ENCODE results near the gene CFAP90. TPM values are rescaled to one million over a fixed set of nuclear protein-coding genes. Genes with fewer than 3 reads are reported as not detected.

CFAP90 gene
- total RNA-seq, 1 donor from 2014 or later = not detected

GRCh38 chr5:7789567-7789966 lies 61.4 kb downstream of the CFAP90 start:
- H3K4me3 ChIP-seq (ENCODE audit: low read depth, low read length) = no peak overlapping the region
- DNase-seq (ENCODE audit: low read depth) = no peak
- TF ChIP-seq, protein P1, sequence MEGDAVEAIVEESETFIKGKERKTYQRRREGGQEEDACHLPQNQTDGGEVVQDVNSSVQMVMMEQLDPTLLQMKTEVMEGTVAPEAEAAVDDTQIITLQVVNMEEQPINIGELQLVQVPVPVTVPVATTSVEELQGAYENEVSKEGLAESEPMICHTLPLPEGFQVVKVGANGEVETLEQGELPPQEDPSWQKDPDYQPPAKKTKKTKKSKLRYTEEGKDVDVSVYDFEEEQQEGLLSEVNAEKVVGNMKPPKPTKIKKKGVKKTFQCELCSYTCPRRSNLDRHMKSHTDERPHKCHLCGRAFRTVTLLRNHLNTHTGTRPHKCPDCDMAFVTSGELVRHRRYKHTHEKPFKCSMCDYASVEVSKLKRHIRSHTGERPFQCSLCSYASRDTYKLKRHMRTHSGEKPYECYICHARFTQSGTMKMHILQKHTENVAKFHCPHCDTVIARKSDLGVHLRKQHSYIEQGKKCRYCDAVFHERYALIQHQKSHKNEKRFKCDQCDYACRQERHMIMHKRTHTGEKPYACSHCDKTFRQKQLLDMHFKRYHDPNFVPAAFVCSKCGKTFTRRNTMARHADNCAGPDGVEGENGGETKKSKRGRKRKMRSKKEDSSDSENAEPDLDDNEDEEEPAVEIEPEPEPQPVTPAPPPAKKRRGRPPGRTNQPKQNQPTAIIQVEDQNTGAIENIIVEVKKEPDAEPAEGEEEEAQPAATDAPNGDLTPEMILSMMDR (conservative IDR thresholded peaks at IDR 0.05; ENCODE audit: low read depth, low read length) = no peak

DNA sequence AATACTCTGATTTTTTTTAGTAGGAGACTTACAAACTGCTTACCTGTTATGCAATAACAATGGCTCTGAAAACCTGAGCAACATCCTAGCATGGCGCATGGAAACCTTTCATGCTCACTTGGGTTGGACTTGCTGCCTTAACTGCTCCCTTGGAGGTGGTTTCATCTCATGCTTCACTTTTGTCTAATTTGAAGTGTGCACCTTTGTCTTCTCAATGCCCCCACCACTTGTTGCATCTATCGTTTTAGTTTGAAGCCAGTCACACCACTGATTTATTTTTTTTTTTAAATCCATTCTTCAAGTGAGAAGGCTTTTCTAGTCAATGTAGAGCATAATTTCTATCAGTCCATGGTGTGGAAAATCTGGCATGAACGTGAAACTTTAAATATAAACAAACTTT lies 63.2 kb downstream of the CFAP90 start:
- TF ChIP-seq, protein P1 (conservative IDR thresholded peaks at IDR 0.05; ENCODE audit: low read depth, low read length) = no peak
- no peak for DNase-seq (ENCODE audit: low read depth)
- H3K4me3 ChIP-seq (ENCODE audit: low read depth, low read length) = no peak overlapping the region

- no peak overlapping the region for H3K4me3 ChIP-seq (ENCODE audit: low read depth, low read length)
- TF ChIP-seq, protein P1 (conservative IDR thresholded peaks at IDR 0.05; ENCODE audit: low read depth, low read length) = no peak
- no peak for DNase-seq (ENCODE audit: low read depth)
Measured at GRCh38 chr5:7784683-7785380, 66.1 kb downstream of the CFAP90 start.

DNA sequence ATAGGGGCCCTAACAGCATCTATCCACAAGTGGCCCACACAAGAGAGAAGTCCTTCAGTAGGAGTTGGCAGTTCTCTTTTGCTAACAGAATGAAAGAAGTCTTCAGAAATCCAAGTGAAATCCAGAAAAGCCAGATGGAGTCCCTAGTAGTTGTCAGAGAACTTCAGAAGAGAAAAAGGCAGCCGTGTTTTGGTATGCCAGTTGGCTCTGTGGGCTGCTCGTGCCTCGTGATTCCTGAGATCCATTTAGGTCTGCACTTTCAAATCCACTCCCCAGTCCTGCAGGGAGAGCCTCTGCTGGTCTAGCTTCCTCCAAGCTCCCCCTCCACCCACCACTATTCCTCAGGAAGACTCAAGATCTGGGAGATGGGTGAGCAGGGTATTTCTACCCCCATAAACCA lies 69.0 kb downstream of the CFAP90 start:
- DNase-seq (ENCODE audit: low read depth) = no peak
- TF ChIP-seq, protein P1 (conservative IDR thresholded peaks at IDR 0.05; ENCODE audit: low read depth, low read length) = no peak
- H3K4me3 ChIP-seq (ENCODE audit: low read depth, low read length) = no peak overlapping the region

Other genes with a start within 250 kb of the CFAP90 start
- 8.4 and 17.9 TPM in 2 replicates for gene FASTKD3, start 17.9 kb upstream of the CFAP90 start, total RNA-seq
- 20.0 and 39.9 TPM in 2 replicates for gene MTRR, start 18.0 kb upstream of the CFAP90 start, total RNA-seq

Measured in epithelial cell of proximal tubule (primary cell).